K562 (cell line): ENCODE results near the gene CABS1. TPM values are rescaled to one million over a fixed set of nuclear protein-coding genes. Genes with fewer than 3 reads are reported as not detected.

ENCODE experiments used
- ATAC-seq: fragments of 200-7000 bp; cut with Tn5 transposase; 3 replicates; pipeline ENCODE4 v1.9.1; 2020; ENCODE audit warnings: moderate library complexity
- BruUV-seq: library from RNA; stranded (reverse); fragments of 400-500 nt; replicated peaks from 2 replicates; lab custom pipeline; 2021; lab: Mats Ljungman, UMichigan
- CTCF ChIA-PET: fragments of 300-600 bp; formaldehyde crosslinking; extraction: SDS; loops from one replicate; lab custom pipeline; 2021; ENCODE audit warnings: low intra/inter-chr PET ratio; lab: Yijun Ruan, JAX
- POLR2A ChIA-PET: fragments of 300-600, 350-650 bp; sonication (Branson Sonifier 250); formaldehyde crosslinking; extraction: SDS; loops from one replicate; lab custom pipeline; 2021; ENCODE audit warnings: antibody characterized with exemption, inconsistent platforms; lab: Yijun Ruan, JAX
- DNase-seq, 4 experiments: peaks; one replicate each; pipeline versions ENCODE4 v3.0.0 to v3.0.0-alpha.2; 2011 to 2018; ENCODE audit warnings: low spot score in 3 of 4, mixed read lengths in 3 of 4; ENCODE audit errors: extremely low read depth in 1 of 4
- FAIRE-seq: peaks from 2 replicates; lab custom pipeline; 2011; peaks lifted over from hg19 to GRCh38; lab: Jason Lieb, UNC
- H2AFZ ChIP-seq: 2 replicates; pipeline ENCODE4 v1.6.0; 2011; ENCODE audit warnings: low read depth, low read length, control low read depth, inconsistent platforms
- H3K27ac ChIP-seq: fragments of 200-600 bp; 3 replicates; pipeline ENCODE4 v1.8.0; 2011; ENCODE audit warnings: low read depth, mild to moderate bottlenecking, control low read depth, inconsistent platforms, low read length, moderate library complexity, mixed read lengths; ENCODE audit errors: extremely low read depth
- H3K27me3 ChIP-seq, 2 experiments: fragments of 300-600 bp in 1 of 2; 2 replicates in 1 of 2; 3 replicates in 1 of 2; pipeline versions ENCODE4 v1.6.0 to v1.8.0; 2011; ENCODE audit warnings: inconsistent platforms in 2 of 2, low read length in 2 of 2, mild to moderate bottlenecking in 1 of 2, mixed read lengths in 1 of 2, moderate library complexity in 1 of 2; ENCODE audit not compliant: control insufficient read depth in 2 of 2, insufficient read depth in 2 of 2
- H3K36me3 ChIP-seq: fragments of 300-600 bp; 3 replicates; pipeline ENCODE4 v1.8.0; 2011; ENCODE audit warnings: mild to moderate bottlenecking, low read length, inconsistent platforms; ENCODE audit not compliant: control insufficient read depth, insufficient read depth
- H3K4me1 ChIP-seq, 2 experiments: fragments of 200-600 bp in 1 of 2; replicated peaks in 1 of 2; 2 replicates in 1 of 2; 3 replicates in 1 of 2; pipeline versions ENCODE4 v1.5.1 to v1.8.0; 2011; ENCODE audit warnings: inconsistent platforms in 2 of 2, low read length in 2 of 2, mild to moderate bottlenecking in 1 of 2, mixed read lengths in 1 of 2, moderate library complexity in 1 of 2; ENCODE audit not compliant: control insufficient read depth in 2 of 2, insufficient read depth in 2 of 2
- H3K4me2 ChIP-seq: 2 replicates; pipeline ENCODE4 v1.6.1; 2011; ENCODE audit warnings: low read length, control low read depth, inconsistent platforms, mixed read lengths; ENCODE audit not compliant: insufficient read depth
- H3K4me3 ChIP-seq: fragments of 200-600 bp; sonication (generic), shearing (Covaris generic); 2 replicates; pipeline ENCODE4 v1.5.1; 2016; ENCODE audit warnings: control low read depth, inconsistent platforms
- H3K79me2 ChIP-seq: fragments of 200-600 bp; 3 replicates; pipeline ENCODE4 v1.8.0; 2011; ENCODE audit warnings: low read length, inconsistent platforms; ENCODE audit not compliant: control insufficient read depth, insufficient read depth
- H3K9ac ChIP-seq, 2 experiments: 2 replicates each; pipeline versions ENCODE4 v1.6.0 to v1.6.1; 2011; ENCODE audit warnings: low read depth in 2 of 2, low read length in 2 of 2, control low read depth in 1 of 2, inconsistent platforms in 1 of 2, mild to moderate bottlenecking in 1 of 2, mixed read lengths in 1 of 2; ENCODE audit not compliant: insufficient read depth in 1 of 2
- H3K9me1 ChIP-seq: one replicate; pipeline ENCODE4 v1.6.0; 2011; ENCODE audit warnings: inconsistent platforms, mild to moderate bottlenecking, low read length, moderate library complexity; ENCODE audit not compliant: control insufficient read depth, insufficient read depth
- H3K9me3 ChIP-seq: replicated peaks from 2 replicates; pipeline ENCODE4 v1.5.1; 2011; ENCODE audit warnings: low read depth, low read length, inconsistent platforms; ENCODE audit not compliant: control insufficient read depth, insufficient read depth
- H4K20me1 ChIP-seq: replicated peaks from 2 replicates; pipeline ENCODE4 v1.6.1; 2011; ENCODE audit warnings: low read length, inconsistent platforms, mixed read lengths; ENCODE audit not compliant: control insufficient read depth, insufficient read depth
- DMBX1 ChIP-seq: fragments of 250-450 bp; sonication (Bioruptor Pico); IDR thresholded peaks from 2 replicates; pipeline ENCODE4 v1.8.0; 2022; ENCODE audit warnings: inconsistent platforms, mild to moderate bottlenecking, moderate library complexity, borderline replicate concordance
- ETV6 ChIP-seq, 3 experiments: fragments of 150-350 bp in 1 of 3; sonication (generic) in 1 of 3; formaldehyde crosslinking in 1 of 3; IDR thresholded peaks; 2 replicates each; pipeline versions ENCODE4 v1.6.1 to v1.8.0; 2014 to 2022; ENCODE audit warnings: borderline replicate concordance in 2 of 3, low read depth in 2 of 3, antibody characterized with exemption in 1 of 3, low read length in 1 of 3, mild to moderate bottlenecking in 1 of 3, missing genetic modification reagents in 1 of 3
- KLF13 ChIP-seq: fragments of 450-650 bp; IDR thresholded peaks from 2 replicates; pipeline ENCODE4 v1.6.1; 2016; ENCODE audit warnings: missing genetic modification characterization, low read depth, mild to moderate bottlenecking, missing compliant biosample characterization, moderate library complexity, borderline replicate concordance
- PRMT5 ChIP-seq: sonication (generic); formaldehyde crosslinking; IDR thresholded peaks from 2 replicates; pipeline ENCODE4 v1.5.0; 2020; ENCODE audit warnings: missing genetic modification reagents
- PTBP1 ChIP-seq: fragments of 200-400 bp; formaldehyde crosslinking; IDR thresholded peaks from 2 replicates; pipeline ENCODE4 v1.6.1; 2017; ENCODE audit warnings: low read depth, low read length
- REST ChIP-seq, 2 experiments: fragments of 450-650 bp; formaldehyde crosslinking in 1 of 2; IDR thresholded peaks; 2 replicates each; pipeline versions ENCODE4 v1.4.0 to v1.6.1; 2014 to 2020; ENCODE audit warnings: mild to moderate bottlenecking in 2 of 2, borderline replicate concordance in 1 of 2, low read depth in 1 of 2
- THRB ChIP-seq: fragments of 450-650 bp; formaldehyde crosslinking; conservative IDR thresholded peaks from 2 replicates; pipeline ENCODE4 v1.4.0; 2022; ENCODE audit warnings: mild to moderate bottlenecking, missing genetic modification characterization
- ZNF316 ChIP-seq: fragments of 450-650 bp; IDR thresholded peaks from 2 replicates; pipeline ENCODE4 v1.6.1; 2016
- WGBS: fragments of 100-300 bp; shearing (Covaris generic); methylation state at CpG from one replicate; pipeline ENCODE4 v1.1.6; 2016; ENCODE audit warnings: low coverage, mixed read lengths; ENCODE audit not compliant: insufficient coverage; ENCODE audit errors: missing lambda C conversion rate; 5-methylcytosine and 5-hydroxymethylcytosine counted together
- in situ Hi-C: fragments of 300-500 bp; cut with MboI; formaldehyde crosslinking; loops from 4 replicates; pipeline ENCODE4 v1.15.0; 2018; ENCODE audit warnings: inconsistent platforms, mixed read lengths
- intact Hi-C: fragments of 100-400 bp; cut with micrococcal nuclease; formaldehyde crosslinking; loops from 2 replicates; pipeline ENCODE4 v1.14.2; 2022
- polyA plus RNA-seq, 8 experiments: library from polyadenylated mRNA; depleted of rRNA in 4 of 8; stranded (reverse) in 5 of 8; unstranded in 3 of 8; fragments of >200 nt; fragmentation: Nextera tagmentation in 2 of 8; fragmentation: Illumina TruSeq in 1 of 8; extraction: Ambion mirVana in 2 of 8; extraction: Trizol in 1 of 8; gene quantifications; 2 replicates each; pipeline versions ENCODE4 v1.2.1 to v1.2.3, GENCODE V29; 2011 to 2014; ENCODE audit warnings: inconsistent platforms in 1 of 8, missing spikeins in 1 of 8
- total RNA-seq, 7 experiments: library from RNA; depleted of rRNA in 6 of 7; stranded (reverse); fragments of >200 nt in 6 of 7; fragmentation: Illumina TruSeq in 2 of 7; extraction: Trizol in 2 of 7; gene quantifications; 2 replicates each; pipeline versions ENCODE4 v1.2.1 to v1.2.3, GENCODE V29; 2011 to 2021; ENCODE audit warnings: low replicate concordance in 1 of 7

Gene CABS1
- total and polyA plus RNA-seq, 9 of the 15 experiments (the other 6 are each of a cell fraction or from before 2014, with no cell fraction given), result not detected

DNA sequence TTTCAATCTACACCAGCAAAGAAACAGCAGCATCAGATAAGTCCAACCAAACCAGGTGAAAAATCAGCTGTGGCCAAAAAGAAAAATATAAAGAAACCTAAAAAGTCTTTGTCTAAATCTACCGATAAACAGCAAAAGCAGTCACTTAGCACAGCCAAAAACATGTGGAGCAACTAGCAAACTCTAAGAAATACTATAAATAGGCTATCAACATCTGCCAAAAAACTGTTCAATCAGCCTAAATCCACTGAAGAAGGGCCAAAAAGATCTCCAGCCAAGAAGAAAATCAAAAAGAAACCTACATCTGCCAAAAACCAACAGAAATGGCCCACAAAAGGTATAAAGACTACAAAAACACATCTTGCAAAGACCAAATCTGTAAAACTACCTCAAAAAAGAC, 36.7 kb upstream of the CABS1 start (continued):
- TF ChIP-seq DMBX1 (CRISPR knock-in tag), result no peak
- TF ChIP-seq, all 486 proteins: peak for 0

- Histone ChIP-seq H3K27me3 (no peaks in the 10 kb centered on the region), H3K9me3 (no peaks in the 10 kb centered on the region; the same call in 1 of the 2 replicates), H3K36me3 (no peaks in the 10 kb centered on the region), H3K4me2 (no peak overlapping the region), H3K79me2 (no peaks in the 10 kb centered on the region), H2AFZ (no peak overlapping the region), H3K9me1 (no peaks in the 10 kb centered on the region), H3K4me3 (no peak overlapping the region), H3K9ac (no peak overlapping the region), H3K27ac (no peak overlapping the region), H3K4me1 (no peaks in the 10 kb centered on the region), H4K20me1 (no peaks in the 10 kb centered on the region)
- BruUV-seq, result no TSS peak
- ChIA-PET CTCF (no interaction called here), POLR2A (no interaction called here)
- no peak for FAIRE-seq
- in situ Hi-C loops (no loop called here), intact Hi-C loops (no loop called here)
- no peak for ATAC-seq
- WGBS, result 0% methylated on average over 2 of the region's 2 CpGs
- no peak for DNase-seq
- TF ChIP-seq ZNF316 (peak; percentile 57), THRB (CRISPR knock-in tag) (no peak), REST (IDR thresholded peaks at IDR 0.05; ENCODE audit: borderline replicate concordance) (no peak), REST (CRISPR knock-in tag; IDR thresholded peaks at IDR 0.05; ENCODE audit: low read depth) (no peak), PRMT5 (CRISPR knock-in tag) (no peak), ETV6 (IDR thresholded peaks at IDR 0.05; ENCODE audit: borderline replicate concordance in 1 of 2, low read depth in 2 of 2, low read length in 1 of 2) (no peak), ETV6 (CRISPR knock-in tag; IDR thresholded peaks at IDR 0.05; ENCODE audit: borderline replicate concordance) (no peak), PTBP1 (no peak), KLF13 (tag) (no peak)
Observed at GRCh38 chr4:70299643-70300042, 35.1 kb upstream of the CABS1 start.
